ENCODE measurements around the gene SH3RF1. TPM values are rescaled to one million over a fixed set of nuclear protein-coding genes. Genes with fewer than 3 reads are reported as not detected.

Gene SH3RF1
- total RNA-seq, 2 experiments from 2014 or later, result 0.19 to 0.24 TPM

DNA sequence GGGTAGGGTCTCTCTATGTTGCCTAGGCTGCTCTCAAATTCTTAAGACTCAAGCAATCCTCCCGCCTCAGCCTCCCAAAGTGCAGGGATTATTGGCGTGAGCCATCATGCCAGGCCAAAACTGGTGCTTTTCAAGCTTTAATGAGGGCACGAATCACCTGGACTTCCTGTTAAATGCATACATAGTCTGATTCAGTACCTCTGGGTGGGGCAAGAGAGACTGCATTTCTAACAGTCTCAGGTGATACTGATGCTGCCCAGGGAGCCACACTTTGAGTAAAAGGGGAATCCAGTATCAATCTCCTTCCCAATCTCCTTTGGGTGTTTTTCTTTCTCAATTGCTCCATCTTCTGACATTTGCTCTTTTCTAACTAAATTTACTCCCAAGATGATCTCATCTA is 96.5 kb downstream of the SH3RF1 start:
- Mint-ChIP-seq H3K4me3 (no peak overlapping the region), H3K36me3 (no peaks in the 10 kb centered on the region), H3K27me3 (no peaks in the 10 kb centered on the region), H3K4me1 (ENCODE audit: low read depth) (no peaks in the 10 kb centered on the region), H3K27ac (no peak overlapping the region), H3K9me3 (no peaks in the 10 kb centered on the region)
- DNase-seq, result no peak
- ChIA-PET POLR2A (no interaction called here), CTCF (no interaction called here)
- intact Hi-C loops (cut with micrococcal nuclease), result no loop called here

DNA sequence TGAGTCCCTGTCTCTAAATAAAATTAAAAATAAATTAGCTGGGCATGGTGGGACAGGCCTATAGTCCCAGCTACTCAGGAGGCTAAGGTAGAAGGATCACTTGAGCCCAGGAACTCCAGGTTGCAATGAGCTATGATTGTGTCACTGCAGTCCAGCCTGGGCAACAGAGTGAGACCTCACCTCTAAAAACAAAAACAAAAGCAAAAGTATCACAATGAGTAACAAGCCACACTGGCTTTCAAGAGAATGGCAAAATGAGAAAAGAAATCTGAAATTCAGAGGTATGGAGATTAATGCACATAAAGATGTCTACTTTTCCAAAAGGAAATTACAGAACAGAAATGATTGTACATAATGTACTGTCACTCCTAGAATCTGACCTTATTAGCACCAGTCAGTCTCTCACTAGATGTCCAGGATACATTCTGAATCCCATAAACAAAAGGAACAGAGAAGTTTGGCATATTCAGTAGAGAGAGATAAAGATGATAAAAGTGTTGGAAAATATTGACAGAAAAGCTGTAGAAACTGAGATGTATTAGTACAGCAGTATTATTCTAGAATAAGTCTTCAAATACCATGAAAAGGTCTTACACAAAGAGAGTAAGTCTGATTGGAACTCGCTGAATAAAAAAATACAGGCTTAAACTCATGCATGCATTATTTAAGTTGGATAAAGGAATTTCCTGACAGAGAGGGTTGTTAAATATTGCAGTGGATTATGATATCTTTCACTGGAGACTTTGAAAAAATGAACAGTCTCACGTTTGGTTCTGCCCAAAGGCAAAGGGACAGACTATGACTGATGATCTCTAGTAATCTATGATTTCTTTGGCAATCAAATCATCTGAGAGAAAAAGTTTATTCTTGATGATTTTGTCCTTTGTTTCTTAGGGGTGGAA is 102.5 kb downstream of the SH3RF1 start:
- POLR2A ChIA-PET, result no interaction called here
- Mint-ChIP-seq H3K27ac (no peak overlapping the region), H3K27me3 (peaks cover 2% of the 10 kb centered on the region), H3K36me3 (no peaks in the 10 kb centered on the region), H3K4me3 (no peak overlapping the region), H3K4me1 (ENCODE audit: low read depth) (peaks cover 2% of the 10 kb centered on the region), H3K9me3 (no peaks in the 10 kb centered on the region)
- no peak for DNase-seq
- CTCF ChIA-PET, result no interaction called here
- intact Hi-C loops (cut with micrococcal nuclease), result no loop called here

DNA sequence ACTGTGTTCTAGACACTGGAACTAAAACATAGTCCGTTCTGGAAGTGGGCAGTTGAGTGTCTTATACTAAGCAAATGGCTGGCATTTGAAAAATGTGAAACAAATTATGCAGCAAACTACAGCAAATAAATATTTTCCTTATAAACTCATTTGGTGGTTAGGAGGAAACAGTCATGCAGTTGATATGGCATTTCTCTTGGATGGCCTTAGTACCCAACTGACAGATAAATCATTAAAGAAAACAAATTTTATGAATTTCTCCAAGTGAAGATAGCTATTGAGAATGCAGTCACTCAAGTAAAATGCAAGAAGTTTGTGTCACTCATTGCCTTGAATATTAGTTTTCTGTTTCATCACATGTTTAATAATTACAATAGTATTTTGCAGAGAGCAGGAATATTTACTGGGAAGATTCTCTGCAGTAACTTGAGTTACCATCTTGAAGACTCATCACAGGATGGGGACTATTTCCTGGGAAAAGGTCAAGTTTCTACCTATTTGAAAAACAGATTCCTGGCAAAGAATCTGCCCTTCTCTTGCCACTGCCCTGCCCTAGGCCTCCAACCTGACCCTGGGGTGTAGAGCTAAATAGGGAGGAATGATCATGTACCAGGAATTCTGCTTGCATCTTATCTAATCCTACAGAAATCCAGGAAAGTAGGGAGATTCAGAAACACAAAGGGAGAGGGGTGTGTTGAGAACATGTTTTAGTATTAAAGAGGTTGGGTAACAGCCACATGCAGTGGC is 105.9 kb downstream of the SH3RF1 start:
- no peak overlapping the region for H3K27ac Mint-ChIP-seq
- DNase-seq, result no peak
- intact Hi-C loops (cut with micrococcal nuclease), result no loop called here
- ChIA-PET CTCF (no interaction called here), POLR2A (no interaction called here)
- no peaks in the 10 kb centered on the region for H3K9me3 Mint-ChIP-seq
- peaks cover 2% of the 10 kb centered on the region for H3K4me1 Mint-ChIP-seq (ENCODE audit: low read depth)
- H3K36me3 Mint-ChIP-seq, result no peaks in the 10 kb centered on the region
- peaks cover 4% of the 10 kb centered on the region for H3K27me3 Mint-ChIP-seq
- H3K4me3 Mint-ChIP-seq, result no peak overlapping the region

DNA sequence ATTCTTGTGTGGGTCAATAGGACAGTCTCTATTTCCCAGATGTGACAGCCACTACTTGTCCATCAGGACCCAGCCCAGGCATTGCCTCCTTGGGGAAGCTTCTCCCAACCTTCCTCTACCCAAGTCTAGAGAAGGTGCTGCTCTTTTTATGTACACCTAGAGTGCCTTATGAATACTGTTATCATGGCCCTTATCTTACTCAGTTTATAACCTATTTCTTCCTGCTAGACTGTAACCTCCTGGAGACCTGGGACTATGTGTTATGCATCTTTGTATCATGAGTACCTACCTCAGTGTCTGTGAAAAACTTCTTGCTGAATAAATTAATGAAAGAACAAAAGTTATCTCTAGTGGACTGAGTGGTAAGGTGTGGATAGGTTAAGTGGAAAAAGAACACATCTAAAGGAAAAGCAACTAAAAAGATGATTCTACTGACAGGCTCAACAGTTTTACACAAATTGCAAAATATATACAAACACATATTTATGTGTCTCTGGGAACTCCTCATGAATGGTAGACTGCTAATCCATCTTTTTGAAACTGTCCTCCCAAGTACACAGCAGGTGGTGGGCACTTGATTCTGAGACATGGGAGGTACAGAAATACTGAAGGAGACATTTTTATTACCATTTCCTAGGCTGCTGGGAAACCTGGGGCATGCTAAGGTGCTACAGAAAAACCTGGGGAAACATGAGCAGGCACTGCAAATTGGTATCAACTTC is 106.6 kb downstream of the SH3RF1 start:
- ChIA-PET CTCF (no interaction called here), POLR2A (no interaction called here)
- H3K27me3 Mint-ChIP-seq, result peaks cover 4% of the 10 kb centered on the region
- H3K9me3 Mint-ChIP-seq, result no peaks in the 10 kb centered on the region
- H3K36me3 Mint-ChIP-seq, result no peaks in the 10 kb centered on the region
- peaks cover 2% of the 10 kb centered on the region for H3K4me1 Mint-ChIP-seq (ENCODE audit: low read depth)
- H3K4me3 Mint-ChIP-seq, result no peak overlapping the region
- intact Hi-C loops (cut with micrococcal nuclease), result no loop called here
- no peak for DNase-seq
- H3K27ac Mint-ChIP-seq, result no peak overlapping the region

DNA sequence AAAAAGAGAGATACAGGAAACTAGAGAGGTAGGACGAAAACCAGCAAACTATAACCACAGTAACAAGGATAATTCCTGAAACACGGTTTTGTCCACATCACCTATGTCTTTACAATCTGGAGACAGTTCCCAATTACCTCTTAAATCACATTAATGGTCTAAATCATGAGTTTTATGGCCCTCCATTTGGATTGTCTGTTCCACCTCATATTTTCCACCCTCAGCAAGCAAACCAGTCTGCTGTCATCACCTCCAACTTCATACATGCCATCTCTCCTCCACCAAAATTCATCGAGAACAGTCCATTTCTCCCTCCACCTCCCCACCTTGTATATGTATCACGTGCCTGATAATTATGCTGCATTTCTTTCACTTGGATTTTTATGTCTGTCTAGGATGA is 107.3 kb downstream of the SH3RF1 start:
- ChIA-PET POLR2A (no interaction called here), CTCF (no interaction called here)
- no peaks in the 10 kb centered on the region for H3K36me3 Mint-ChIP-seq
- peaks cover 2% of the 10 kb centered on the region for H3K27me3 Mint-ChIP-seq
- H3K4me1 Mint-ChIP-seq (ENCODE audit: low read depth), result peaks cover 2% of the 10 kb centered on the region
- intact Hi-C loops (cut with micrococcal nuclease), result no loop called here
- H3K4me3 Mint-ChIP-seq, result no peak overlapping the region
- H3K9me3 Mint-ChIP-seq, result no peaks in the 10 kb centered on the region
- no peak overlapping the region for H3K27ac Mint-ChIP-seq
- DNase-seq, result no peak

DNA sequence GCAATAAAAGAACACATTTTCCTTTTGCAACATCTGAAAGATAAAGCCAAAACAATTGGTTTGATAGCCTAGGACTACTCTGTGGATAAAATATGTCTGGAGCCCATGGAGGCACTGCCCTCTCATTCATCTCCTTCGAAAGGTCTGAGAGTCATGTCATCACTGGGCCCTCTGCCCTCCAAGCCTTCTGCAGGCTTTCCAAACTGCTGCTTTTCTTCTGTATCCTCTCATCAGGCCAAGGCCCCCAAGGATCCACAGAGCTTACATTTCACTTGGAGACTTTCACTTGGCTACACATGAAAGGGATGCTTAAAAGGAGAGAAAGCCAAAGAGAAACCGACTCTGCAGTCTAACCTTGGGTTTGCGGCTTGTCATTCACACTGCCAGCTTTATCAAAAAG is 109.9 kb downstream of the SH3RF1 start:
- H3K36me3 Mint-ChIP-seq, result no peaks in the 10 kb centered on the region
- intact Hi-C loops (cut with micrococcal nuclease), result no loop called here

DNA sequence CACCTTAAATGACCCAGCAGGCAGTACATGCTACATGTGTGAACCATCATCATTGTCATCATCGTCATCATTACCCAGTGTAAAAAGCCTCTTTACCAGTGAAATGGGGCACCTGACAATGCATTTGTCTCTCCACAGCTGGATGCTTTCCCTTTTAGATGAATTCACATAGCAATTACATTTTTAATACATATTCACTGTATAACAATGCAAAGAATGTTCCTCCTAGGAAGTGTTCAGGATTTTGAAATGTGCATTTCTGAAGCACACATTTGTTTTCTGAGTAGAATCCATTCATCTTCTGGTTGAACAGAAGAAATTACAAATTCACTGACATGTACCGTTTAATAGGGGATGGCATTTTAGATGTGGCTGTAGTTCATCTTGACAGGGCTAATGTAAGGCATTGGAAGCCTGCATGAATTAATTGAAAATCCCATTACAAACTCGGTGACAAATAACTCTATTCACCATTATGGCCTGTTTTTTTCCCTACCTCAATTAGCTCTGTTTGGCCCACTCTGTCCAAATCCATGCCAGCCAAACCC is 111.1 kb downstream of the SH3RF1 start:
- POLR2A ChIA-PET, result no interaction called here
- no peak overlapping the region for H3K27ac Mint-ChIP-seq
- CTCF ChIA-PET, result no interaction called here

More for the DNA sequence above, 109.9 kb downstream of the SH3RF1 start:
- H3K4me1 Mint-ChIP-seq (ENCODE audit: low read depth), result no peaks in the 10 kb centered on the region
- DNase-seq, result no peak
- H3K4me3 Mint-ChIP-seq, result no peak overlapping the region
- ChIA-PET CTCF (no interaction called here), POLR2A (no interaction called here)
- no peak overlapping the region for H3K27ac Mint-ChIP-seq
- H3K27me3 Mint-ChIP-seq, result peaks cover 7% of the 10 kb centered on the region
- no peaks in the 10 kb centered on the region for H3K9me3 Mint-ChIP-seq

DNA sequence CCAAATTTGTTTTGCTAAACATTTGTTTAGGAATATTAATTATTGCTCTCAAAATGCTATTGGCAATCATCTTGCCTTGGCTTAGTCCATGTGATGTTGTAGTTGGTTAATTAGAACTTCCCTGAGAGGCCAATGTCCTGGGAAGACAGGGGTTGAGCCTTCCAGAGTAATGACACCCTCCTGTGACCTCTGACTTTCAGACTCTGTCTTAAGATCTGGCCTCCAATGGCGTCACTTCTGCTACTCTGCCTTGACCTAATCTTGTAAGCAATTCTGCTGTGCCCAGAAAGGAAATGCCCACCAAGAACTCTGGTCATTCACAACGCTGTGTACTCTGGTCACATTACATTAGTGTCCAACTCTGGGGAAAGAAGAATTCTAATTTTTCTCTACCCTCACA is 111.9 kb downstream of the SH3RF1 start:
- POLR2A ChIA-PET, result no interaction called here

More for the DNA sequence above, 111.1 kb downstream of the SH3RF1 start:
- DNase-seq, result no peak
- H3K9me3 Mint-ChIP-seq, result no peaks in the 10 kb centered on the region
- peaks cover 10% of the 10 kb centered on the region for H3K27me3 Mint-ChIP-seq
- H3K4me1 Mint-ChIP-seq (ENCODE audit: low read depth), result no peaks in the 10 kb centered on the region
- H3K4me3 Mint-ChIP-seq, result no peak overlapping the region
- intact Hi-C loops (cut with micrococcal nuclease), result no loop called here
- no peaks in the 10 kb centered on the region for H3K36me3 Mint-ChIP-seq

DNA sequence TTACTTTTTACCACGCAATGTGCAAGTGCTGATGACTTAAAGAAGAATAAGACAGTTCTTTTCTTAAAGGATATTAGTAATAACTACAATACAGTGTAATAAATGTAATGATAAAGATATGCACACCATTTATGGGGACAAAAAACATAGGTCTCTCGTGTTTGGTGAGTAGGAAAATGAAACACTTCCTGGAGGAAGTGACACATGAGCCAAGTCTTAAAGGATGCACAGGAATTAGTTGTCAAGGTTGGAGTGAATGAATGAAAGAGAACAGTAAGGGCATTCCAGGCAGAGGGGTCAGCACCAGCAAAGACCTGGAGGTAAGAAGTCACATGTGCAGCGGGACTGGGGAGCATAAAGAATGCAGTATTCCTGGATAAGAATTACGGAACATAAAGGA is 112.7 kb downstream of the SH3RF1 start:
- ChIA-PET CTCF (no interaction called here), POLR2A (no interaction called here)
- intact Hi-C loops (cut with micrococcal nuclease), result no loop called here
- Mint-ChIP-seq H3K27ac (no peak overlapping the region), H3K9me3 (no peaks in the 10 kb centered on the region), H3K27me3 (peaks cover 10% of the 10 kb centered on the region), H3K4me1 (ENCODE audit: low read depth) (no peaks in the 10 kb centered on the region), H3K36me3 (no peaks in the 10 kb centered on the region), H3K4me3 (no peak overlapping the region)
- DNase-seq, result no peak

More for the DNA sequence above, 111.9 kb downstream of the SH3RF1 start:
- H3K4me1 Mint-ChIP-seq (ENCODE audit: low read depth), result no peaks in the 10 kb centered on the region
- DNase-seq, result no peak
- H3K36me3 Mint-ChIP-seq, result no peaks in the 10 kb centered on the region
- peaks cover 10% of the 10 kb centered on the region for H3K27me3 Mint-ChIP-seq
- H3K9me3 Mint-ChIP-seq, result no peaks in the 10 kb centered on the region
- H3K4me3 Mint-ChIP-seq, result no peak overlapping the region
- intact Hi-C loops (cut with micrococcal nuclease), result no loop called here
- CTCF ChIA-PET, result no interaction called here
- no peak overlapping the region for H3K27ac Mint-ChIP-seq

DNA sequence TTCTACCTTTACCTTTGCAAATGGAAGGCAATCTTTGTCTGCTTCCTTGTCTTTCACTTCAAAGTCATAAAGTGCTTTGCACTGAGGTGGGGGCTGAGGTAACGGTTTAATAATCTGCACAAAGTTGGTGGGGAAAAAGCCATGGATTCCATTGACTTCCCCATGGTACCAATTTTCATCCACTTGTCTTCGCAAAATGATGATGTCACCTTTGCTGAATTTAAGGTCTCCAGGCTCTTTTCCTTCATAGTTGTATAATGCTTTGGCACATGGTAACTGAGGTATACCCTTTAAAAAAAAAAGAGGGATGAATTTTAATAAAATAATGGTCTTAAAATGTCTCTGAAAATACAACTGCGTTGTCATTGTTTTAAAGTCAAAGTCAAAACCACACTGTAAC is 114.4 kb downstream of the SH3RF1 start:
- intact Hi-C loops (cut with micrococcal nuclease), result no loop called here
- ChIA-PET POLR2A (no interaction called here), CTCF (no interaction called here)
- H3K27me3 Mint-ChIP-seq, result peaks cover 8% of the 10 kb centered on the region
- no peaks in the 10 kb centered on the region for H3K9me3 Mint-ChIP-seq
- H3K4me3 Mint-ChIP-seq, result no peak overlapping the region
- no peak overlapping the region for H3K27ac Mint-ChIP-seq
- H3K36me3 Mint-ChIP-seq, result no peaks in the 10 kb centered on the region
- DNase-seq, result no peak
- no peaks in the 10 kb centered on the region for H3K4me1 Mint-ChIP-seq (ENCODE audit: low read depth)

DNA sequence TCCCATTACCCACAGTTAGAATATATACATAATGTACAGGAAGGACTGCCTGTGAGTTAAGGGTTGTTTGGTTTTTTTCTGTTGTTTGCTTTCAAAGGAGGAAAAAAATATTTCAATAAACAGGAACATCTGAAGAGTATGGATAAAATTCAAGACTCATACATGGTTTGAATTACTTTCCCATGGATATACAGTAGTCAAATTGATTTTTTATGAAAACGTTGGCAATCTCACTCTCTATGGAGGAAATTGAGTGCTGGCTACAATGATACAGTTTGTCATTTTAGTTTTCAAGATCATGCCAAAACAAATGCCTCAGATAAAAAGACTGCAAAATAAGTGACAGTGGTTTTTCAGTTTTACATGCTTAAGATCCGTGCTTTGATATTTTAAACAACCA is 116.6 kb downstream of the SH3RF1 start:
- ChIA-PET POLR2A (no interaction called here), CTCF (no interaction called here)
- no peaks in the 10 kb centered on the region for H3K9me3 Mint-ChIP-seq
- no peak overlapping the region for H3K4me3 Mint-ChIP-seq
- no peak overlapping the region for H3K27ac Mint-ChIP-seq
- intact Hi-C loops (cut with micrococcal nuclease), result no loop called here
- no peaks in the 10 kb centered on the region for H3K36me3 Mint-ChIP-seq
- H3K27me3 Mint-ChIP-seq, result peaks cover 8% of the 10 kb centered on the region
- H3K4me1 Mint-ChIP-seq (ENCODE audit: low read depth), result no peaks in the 10 kb centered on the region
- no peak for DNase-seq

DNA sequence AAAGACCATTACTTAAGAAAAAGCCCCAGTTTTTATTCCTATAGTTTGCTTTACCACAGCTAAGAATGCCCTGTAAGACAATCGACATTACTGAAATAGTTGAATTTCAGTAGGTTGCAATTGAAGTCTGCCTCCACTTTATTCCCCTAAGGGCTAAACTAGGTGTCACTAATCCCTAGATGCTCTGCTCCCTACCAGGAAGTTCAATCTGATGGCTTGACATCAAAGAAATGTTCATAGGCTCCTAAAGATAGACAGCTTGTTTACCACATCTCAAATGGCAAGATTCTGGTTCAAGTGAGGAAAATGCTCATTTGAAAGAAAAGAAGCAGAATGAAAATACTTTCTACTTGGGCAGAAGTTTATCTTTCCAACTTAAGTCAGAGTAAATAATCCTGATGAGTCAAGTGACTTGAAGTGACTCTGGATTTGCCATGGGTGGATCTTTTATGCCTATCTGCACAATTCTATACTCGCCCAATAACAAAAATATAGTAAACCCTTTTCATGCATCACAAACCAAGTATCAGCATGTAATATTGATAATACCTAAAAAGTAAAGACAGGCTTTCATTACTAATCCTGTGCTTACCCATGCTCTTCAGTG is 117.2 kb downstream of the SH3RF1 start:
- POLR2A ChIA-PET, result no interaction called here
- Mint-ChIP-seq H3K4me3 (no peak overlapping the region), H3K27me3 (peaks cover 8% of the 10 kb centered on the region), H3K4me1 (ENCODE audit: low read depth) (no peaks in the 10 kb centered on the region), H3K36me3 (no peaks in the 10 kb centered on the region), H3K27ac (no peak overlapping the region), H3K9me3 (no peaks in the 10 kb centered on the region)
- DNase-seq, result no peak
- intact Hi-C loops (cut with micrococcal nuclease), result no loop called here
- CTCF ChIA-PET, result no interaction called here

Data from activated CD4-positive, alpha-beta memory T cell treated with anti-CD3 and anti-CD28 coated beads for 36 hours (primary cell).